ENCODE data around the gene PTGFRN. TPM values are rescaled to one million over a fixed set of nuclear protein-coding genes. Genes with fewer than 3 reads are reported as not detected.

The PTGFRN gene
- total and polyA plus RNA-seq, 2 of the 8 experiments (the other 6 are each of a cell fraction or from before 2014, with no cell fraction given): 13.0 to 32.6 TPM

DNA sequence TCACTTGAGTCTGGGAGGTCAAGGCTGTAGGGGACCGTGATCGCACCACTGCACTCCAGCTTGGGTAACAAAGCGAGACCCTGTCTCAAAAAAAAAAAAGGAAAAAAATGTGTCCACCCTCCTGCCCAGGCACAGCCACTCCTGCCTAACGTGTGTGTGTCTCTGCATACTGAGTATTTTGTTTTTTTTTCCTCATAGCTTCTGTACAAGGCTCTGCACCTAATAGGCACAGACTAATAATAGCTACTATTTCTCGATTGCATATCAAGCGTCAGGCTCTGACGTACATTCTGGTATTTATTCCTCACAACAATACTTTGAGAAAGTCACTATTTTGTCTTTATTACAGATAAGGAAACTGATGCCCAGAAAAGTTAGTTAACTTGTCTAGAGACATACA, 5.0 kb downstream of the PTGFRN start (continued):
- no peak for TF ChIP-seq YY1 (IDR thresholded peaks at IDR 0.05; ENCODE audit: low read depth, low read length)
- TF ChIP-seq, protein P1, sequence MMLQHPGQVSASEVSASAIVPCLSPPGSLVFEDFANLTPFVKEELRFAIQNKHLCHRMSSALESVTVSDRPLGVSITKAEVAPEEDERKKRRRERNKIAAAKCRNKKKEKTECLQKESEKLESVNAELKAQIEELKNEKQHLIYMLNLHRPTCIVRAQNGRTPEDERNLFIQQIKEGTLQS (IDR thresholded peaks at IDR 0.05; ENCODE audit: insufficient read depth, low read depth, low read length): no peak

Measured in H1 (cell line).